GM12878 (cell line): ENCODE measurements around the gene TEX12. TPM values are rescaled to one million over a fixed set of nuclear protein-coding genes. Genes with fewer than 3 reads are reported as not detected.

Experiments used
- ATAC-seq: fragments of 200-7000 bp; cut with Tn5 transposase; 3 replicates; pipeline ENCODE4 v1.9.1; 2020; ENCODE audit warnings: mild to moderate bottlenecking, moderate library complexity
- BruUV-seq: library from RNA; stranded (reverse); fragments of 400-500 nt; replicated peaks from 2 replicates; lab custom pipeline; 2021; lab: Mats Ljungman, UMichigan
- CTCF ChIA-PET: fragments of 300-600 bp; sonication (Branson Sonifier 250); formaldehyde crosslinking; extraction: SDS; loops from one replicate; lab custom pipeline; 2021; ENCODE audit warnings: inconsistent platforms; lab: Yijun Ruan, JAX
- POLR2A ChIA-PET: fragments of 350-600 bp; formaldehyde crosslinking; extraction: SDS; loops from one replicate; lab custom pipeline; 2021; ENCODE audit warnings: inconsistent platforms; lab: Charles Lee
- RAD21 ChIA-PET: fragments of 300-600 bp; sonication (Branson Sonifier 250); formaldehyde crosslinking; loops from one replicate; lab custom pipeline; 2023; ENCODE audit warnings: antibody characterized with exemption; ENCODE audit not compliant: unreplicated experiment; lab: Charles Lee
- SMC1A ChIA-PET: fragments of 300-600 bp; sonication (Branson Sonifier 250); formaldehyde crosslinking; loops from one replicate; lab custom pipeline; 2023; ENCODE audit not compliant: unreplicated experiment, uncharacterized antibody; lab: Charles Lee
- DNase-seq: peaks from one replicate; pipeline ENCODE4 v3.0.0-alpha.2; 2011; ENCODE audit warnings: low read depth, low spot score
- FAIRE-seq: peaks from 3 replicates; lab custom pipeline; 2011; peaks lifted over from hg19 to GRCh38; lab: Jason Lieb, UNC
- H2AFZ ChIP-seq: 2 replicates; pipeline ENCODE4 v1.6.0; 2011; ENCODE audit warnings: low read depth, low read length, control low read depth; ENCODE audit not compliant: control insufficient read depth
- H3K27ac ChIP-seq: 2 replicates; pipeline ENCODE4 v1.5.1; 2011; ENCODE audit warnings: control low read depth; ENCODE audit not compliant: control insufficient read depth, insufficient read depth
- H3K27me3 ChIP-seq, 2 experiments: replicated peaks in 1 of 2; 2 replicates each; pipeline versions ENCODE4 v1.6.0 to v1.6.1; 2011; ENCODE audit warnings: low read length in 1 of 2; ENCODE audit not compliant: control insufficient read depth in 2 of 2, insufficient read depth in 2 of 2
- H3K36me3 ChIP-seq, 2 experiments: 2 replicates each; pipeline ENCODE4 v1.5.1; 2011; ENCODE audit warnings: low read length in 1 of 2; ENCODE audit not compliant: control insufficient read depth in 2 of 2, insufficient read depth in 2 of 2
- H3K4me1 ChIP-seq: 2 replicates; pipeline ENCODE4 v1.6.1; 2011; ENCODE audit warnings: mild to moderate bottlenecking, low read length, moderate library complexity, mixed read lengths; ENCODE audit not compliant: control insufficient read depth, insufficient read depth
- H3K4me2 ChIP-seq: 2 replicates; pipeline ENCODE4 v1.6.0; 2011; ENCODE audit warnings: control low read depth; ENCODE audit not compliant: control insufficient read depth, insufficient read depth
- H3K4me3 ChIP-seq: fragments of 200-600 bp; sonication (generic); 2 replicates; pipeline ENCODE4 v1.5.1; 2016
- H3K79me2 ChIP-seq: 2 replicates; pipeline ENCODE4 v1.6.0; 2011; ENCODE audit warnings: low read length; ENCODE audit not compliant: control insufficient read depth, insufficient read depth
- H3K9ac ChIP-seq: 2 replicates; pipeline ENCODE4 v1.8.0; 2011; ENCODE audit warnings: low read length, control low read depth, mixed read lengths; ENCODE audit not compliant: control insufficient read depth, insufficient read depth
- H3K9me3 ChIP-seq: replicated peaks from 3 replicates; pipeline ENCODE4 v1.5.1; 2011; ENCODE audit warnings: mild to moderate bottlenecking, low read length; ENCODE audit not compliant: control insufficient read depth, insufficient read depth
- H4K20me1 ChIP-seq: 2 replicates; pipeline ENCODE4 v1.6.0; 2011; ENCODE audit not compliant: control insufficient read depth, insufficient read depth
- CBFB ChIP-seq: IDR thresholded peaks from 2 replicates; pipeline ENCODE4 v1.6.1; 2016; ENCODE audit warnings: antibody characterized with exemption, low read depth
- CHD4 ChIP-seq: fragments of 200-600 bp; sonication (generic); IDR thresholded peaks from 2 replicates; pipeline ENCODE4 v1.6.1; 2016; ENCODE audit warnings: mild to moderate bottlenecking
- EED ChIP-seq: sonication (generic); IDR thresholded peaks from 2 replicates; pipeline ENCODE4 v1.6.1; 2016; ENCODE audit warnings: antibody characterized with exemption, low read depth
- ELK1 ChIP-seq: IDR thresholded peaks from 2 replicates; pipeline ENCODE4 v1.6.1; 2012; ENCODE audit warnings: low read depth, low read length, improper control_type of control experiment
- HDAC2 ChIP-seq: fragments of 200-600 bp; sonication (generic); IDR thresholded peaks from 2 replicates; pipeline ENCODE4 v1.6.1; 2017
- LARP7 ChIP-seq: fragments of 450-650 bp; IDR thresholded peaks from 2 replicates; pipeline ENCODE4 v1.6.1; 2017; ENCODE audit warnings: mild to moderate bottlenecking
- MEF2B ChIP-seq: fragments of 450-650 bp; IDR thresholded peaks from 2 replicates; pipeline ENCODE4 v1.6.1; 2018; ENCODE audit warnings: mild to moderate bottlenecking, moderate library complexity; ENCODE audit not compliant: partially characterized antibody, poor library complexity, severe bottlenecking
- RB1 ChIP-seq: fragments of 450-650 bp; formaldehyde crosslinking; IDR thresholded peaks from 2 replicates; pipeline ENCODE4 v1.6.1; 2017; ENCODE audit warnings: mild to moderate bottlenecking, borderline replicate concordance
- RUNX3 ChIP-seq: IDR thresholded peaks from 2 replicates; pipeline ENCODE4 v1.6.1; 2012; ENCODE audit warnings: low read length, inconsistent platforms
- TCF3 ChIP-seq: IDR thresholded peaks from 2 replicates; pipeline ENCODE4 v1.6.1; 2012; ENCODE audit warnings: low read depth, mild to moderate bottlenecking, low read length, borderline replicate concordance; ENCODE audit not compliant: insufficient read depth
- USF2 ChIP-seq: IDR thresholded peaks from 2 replicates; pipeline ENCODE4 v1.6.1; 2011; ENCODE audit warnings: low read depth, low read length, improper control_type of control experiment, borderline replicate concordance
- ZSCAN29 ChIP-seq: fragments of 450-650 bp; IDR thresholded peaks from 2 replicates; pipeline ENCODE4 v1.6.1; 2017; ENCODE audit warnings: mild to moderate bottlenecking, moderate library complexity
- WGBS: methylation state at CpG from one replicate; pipeline ENCODE4 v1.1.6; 2016; ENCODE audit warnings: low lambda C conversion rate; ENCODE audit not compliant: insufficient replicate concordance, insufficient coverage; ENCODE audit errors: missing lambda C conversion rate; 5-methylcytosine and 5-hydroxymethylcytosine counted together
- in situ Hi-C: fragments of 300-500 bp; cut with MboI; formaldehyde crosslinking; loops from 9 replicates; pipeline ENCODE4 v1.14.3; 2018; ENCODE audit warnings: mixed read lengths
- intact Hi-C: fragments of 100-400 bp; cut with micrococcal nuclease; formaldehyde crosslinking; loops from one replicate; pipeline ENCODE4 v1.14.2; 2022; ENCODE audit not compliant: unreplicated experiment
- polyA plus RNA-seq, 11 experiments: library from polyadenylated mRNA; depleted of rRNA in 4 of 11; unstranded in 6 of 11; stranded (reverse) in 5 of 11; fragments of >200 nt; fragmentation: Nextera tagmentation in 4 of 11; fragmentation: Illumina TruSeq in 1 of 11; extraction: Ambion mirVana in 4 of 11; extraction: Trizol in 1 of 11; gene quantifications; 1 replicate in 1 of 11; 2 replicates in 10 of 11; pipeline versions ENCODE4 v1.2.1 to v1.2.3, GENCODE V29; 2011 to 2016; ENCODE audit warnings: inconsistent platforms in 2 of 11, missing spikeins in 2 of 11, low read depth in 1 of 11
- total RNA-seq, 4 experiments: library from RNA; depleted of rRNA in 3 of 4; stranded (reverse); fragments of >200 nt in 3 of 4; fragmentation: Illumina TruSeq in 1 of 4; extraction: Trizol in 1 of 4; gene quantifications; 2 replicates each; pipeline versions ENCODE4 v1.2.1 to v1.2.3, GENCODE V29; 2013 to 2021

The TEX12 gene
- total and polyA plus RNA-seq, 10 of the 15 experiments (the other 5 are each of a cell fraction or from before 2014, with no cell fraction given): 0.11 to 1.3 (median 0.40) TPM; not detected in 2

GRCh38 chr11:112195951-112196351 lies 28.8 kb downstream of the TEX12 start:
- FAIRE-seq (no peak), DNase-seq (no peak)
- no peaks in the 10 kb centered on the region for H3K4me1 ChIP-seq
- intact Hi-C loops: no loop called here
- no peaks in the 10 kb centered on the region for H3K36me3 ChIP-seq
- H3K79me2 ChIP-seq: no peaks in the 10 kb centered on the region
- TF ChIP-seq MEF2B (no peak), LARP7 (no peak), ZSCAN29 (no peak), RUNX3 (no peak), HDAC2 (no peak), EED (no peak), USF2 (no peak), TCF3 (no peak), CBFB (no peak), CHD4 (no peak), RB1 (no peak), ELK1 (no peak)
- TF ChIP-seq, all 136 proteins: peak for 0
- Histone ChIP-seq H4K20me1 (no peaks in the 10 kb centered on the region), H3K27ac (no peak overlapping the region), H3K9me3 (no peaks in the 10 kb centered on the region), H3K4me2 (no peak overlapping the region), H3K9ac (no peak overlapping the region), H3K4me3 (no peak overlapping the region), H2AFZ (no peak overlapping the region), H3K27me3 (no peaks in the 10 kb centered on the region)
- ChIA-PET POLR2A (interaction anchor here (0.7 kb wide), 1 partner anchor 78 kb away, joined by 3 read pairs; no protein-coding TSS in a partner anchor), CTCF (interaction anchor here (0.9 kb wide), 1 partner anchor 11 kb away, joined by 3 read pairs; no protein-coding TSS in a partner anchor), RAD21 (no interaction called here), SMC1A (interaction anchor here (0.7 kb wide), 1 partner anchor 14 kb away, joined by 3 read pairs; no protein-coding TSS in a partner anchor)
- 0% methylated on average over 2 of the region's 2 CpGs for WGBS
- in situ Hi-C loops: no loop called here
- ATAC-seq: no peak
- no TSS peak for BruUV-seq
